Heart left ventricle (tissue), 13 donors: ENCODE measurements around the gene SLIT3.

ENCODE experiments used
- POLR2A ChIP-seq, 2 donors: fragments of 450-650 bp; IDR thresholded peaks; one replicate each; pipeline ENCODE4 v1.6.1; 2017; ENCODE audit warnings: antibody characterized with exemption in 2 of 2, mild to moderate bottlenecking in 2 of 2, moderate library complexity in 2 of 2
- TF ChIP-seq, protein P1 (sequence below), 12 donors: fragments of 200-600 bp; sonication (generic) in 4 of 12; IDR thresholded peaks; one replicate each; pipeline versions ENCODE4 v1.5.0 to v1.8.0; 2018 to 2022; ENCODE audit warnings: antibody characterized with exemption in 12 of 12, mild to moderate bottlenecking in 5 of 12
- donor health status: ischemic (EF 13 %, LVEDD 7.1; RV severe dilation, severe dysfunction).
- donor health status: DM: no; HTN: yes; CAD: no.
- donor health status: DM: no; HTN: no; CAD: no.
- donor health status: ischemic (EF 25% LVEDD 6.9; RV normal size, moderate dysfunction).
- donor health status: ischemic (EF 25% LVEDD 5.7; RV mildly dilated, moderate dysfunction).
- donor health status: ischemic (EF 35%, LVEDD 5.7; RV mildly dilated, moderate dysfunction).
- donor health status: nonischemic (EF 11% LVEDD 7.7; RV severe dilation, severe dysfunction).
- donor health status: DM: yes; HTN: yes; CAD: no.
- donor health status: PGD.
- donor health status: ischemic (EF 29% LVEDD 5.4; RV normal size, mild dysfunction).
- donor health status: nonischemic (EF 23%, LVEDD 6.1; RV moderate dilation, normal function).

- TF ChIP-seq, protein P1, sequence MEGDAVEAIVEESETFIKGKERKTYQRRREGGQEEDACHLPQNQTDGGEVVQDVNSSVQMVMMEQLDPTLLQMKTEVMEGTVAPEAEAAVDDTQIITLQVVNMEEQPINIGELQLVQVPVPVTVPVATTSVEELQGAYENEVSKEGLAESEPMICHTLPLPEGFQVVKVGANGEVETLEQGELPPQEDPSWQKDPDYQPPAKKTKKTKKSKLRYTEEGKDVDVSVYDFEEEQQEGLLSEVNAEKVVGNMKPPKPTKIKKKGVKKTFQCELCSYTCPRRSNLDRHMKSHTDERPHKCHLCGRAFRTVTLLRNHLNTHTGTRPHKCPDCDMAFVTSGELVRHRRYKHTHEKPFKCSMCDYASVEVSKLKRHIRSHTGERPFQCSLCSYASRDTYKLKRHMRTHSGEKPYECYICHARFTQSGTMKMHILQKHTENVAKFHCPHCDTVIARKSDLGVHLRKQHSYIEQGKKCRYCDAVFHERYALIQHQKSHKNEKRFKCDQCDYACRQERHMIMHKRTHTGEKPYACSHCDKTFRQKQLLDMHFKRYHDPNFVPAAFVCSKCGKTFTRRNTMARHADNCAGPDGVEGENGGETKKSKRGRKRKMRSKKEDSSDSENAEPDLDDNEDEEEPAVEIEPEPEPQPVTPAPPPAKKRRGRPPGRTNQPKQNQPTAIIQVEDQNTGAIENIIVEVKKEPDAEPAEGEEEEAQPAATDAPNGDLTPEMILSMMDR (IDR thresholded peaks at IDR 0.05), result no peak
- TF ChIP-seq POLR2A (IDR thresholded peaks at IDR 0.05), result no peak
These were observed 492.8 kb downstream of the SLIT3 start for GRCh38 chr5:168808051-168808616.
